HCT116 (cell line): ENCODE results near the gene SGK2.

ENCODE experiments used
- ATF3 ChIP-seq: IDR thresholded peaks from 2 replicates; pipeline ENCODE4 v1.6.1; 2012
- CEBPB ChIP-seq: IDR thresholded peaks from 2 replicates; pipeline ENCODE4 v1.6.1; 2012; ENCODE audit warnings: low read depth
- CTCF ChIP-seq, 3 experiments: fragments of 200-600 bp in 1 of 3; sonication (generic) in 1 of 3; IDR thresholded peaks in 2 of 3; conservative IDR thresholded peaks in 1 of 3; 2 replicates each; pipeline ENCODE4 v1.5.1; 2012 to 2017; ENCODE audit warnings: low read depth in 2 of 3, low read length in 2 of 3, antibody characterized with exemption in 1 of 3, borderline replicate concordance in 1 of 3, control low read depth in 1 of 3, mild to moderate bottlenecking in 1 of 3, mixed read lengths in 1 of 3, mixed run types in 1 of 3, moderate library complexity in 1 of 3; ENCODE audit not compliant: insufficient read depth in 1 of 3
- EZH2phosphoT487 ChIP-seq: fragments of 200-600 bp; IDR thresholded peaks from 2 replicates; pipeline ENCODE4 v1.6.1; 2018; ENCODE audit warnings: antibody characterized with exemption, borderline replicate concordance
- MAX ChIP-seq: IDR thresholded peaks from 2 replicates; pipeline ENCODE4 v1.6.1; 2012
- POLR2A ChIP-seq: IDR thresholded peaks from 2 replicates; pipeline ENCODE4 v1.7.0; 2011; ENCODE audit warnings: borderline replicate concordance; ENCODE audit not compliant: insufficient read depth, insufficient read length; ENCODE audit errors: extremely low read depth
- POLR2AphosphoS5 ChIP-seq: IDR thresholded peaks from 2 replicates; pipeline ENCODE4 v1.6.1; 2011; ENCODE audit warnings: mild to moderate bottlenecking, low read depth, low read length, moderate library complexity
- RAD21 ChIP-seq: IDR thresholded peaks from 2 replicates; pipeline ENCODE4 v1.6.1; 2012; ENCODE audit warnings: low read depth, mild to moderate bottlenecking
- REST ChIP-seq: IDR thresholded peaks from 2 replicates; pipeline ENCODE4 v1.6.1; 2012; ENCODE audit warnings: low read depth
- SP1 ChIP-seq: IDR thresholded peaks from 2 replicates; pipeline ENCODE4 v1.6.1; 2012; ENCODE audit warnings: low read depth
- SRF ChIP-seq: IDR thresholded peaks from 2 replicates; pipeline ENCODE4 v1.6.1; 2012; ENCODE audit warnings: low read depth
- TCF7L2 ChIP-seq: IDR thresholded peaks from 2 replicates; pipeline ENCODE4 v1.7.0; 2011; ENCODE audit warnings: borderline replicate concordance, inconsistent platforms; ENCODE audit not compliant: insufficient read depth, insufficient read length; ENCODE audit errors: extremely low read depth
- ZNF274 ChIP-seq: fragments of 200-500 bp; sonication (Bioruptor generic); IDR thresholded peaks from 2 replicates; pipeline ENCODE4 v1.6.1; 2014; ENCODE audit warnings: mild to moderate bottlenecking, low read depth, low read length, inconsistent platforms

GRCh38 chr20:43515628-43516027 is 43.2 kb upstream of the SGK2 start:
- TF ChIP-seq CTCF (IDR thresholded peaks at IDR 0.05 in 2 of 3, conservative IDR thresholded peaks at IDR 0.05 in 1 of 3; ENCODE audit: borderline replicate concordance in 1 of 3, insufficient read depth in 1 of 3, low read depth in 2 of 3, low read length in 2 of 3) (no peak), POLR2AphosphoS5 (no peak), TCF7L2 (no peak), POLR2A (no peak), REST (no peak), SP1 (no peak), MAX (no peak), ZNF274 (no peak), ATF3 (no peak), SRF (no peak), RAD21 (no peak), CEBPB (no peak), EZH2phosphoT487 (no peak)
